GM13977 (cell line): ENCODE measurements around the gene OR2M2.

ENCODE experiments used
- DNase-seq: peaks from one replicate; pipeline ENCODE4 v3.0.0; 2012; ENCODE audit warnings: low spot score
- in situ Hi-C: fragments of 300-500 bp; cut with MboI; formaldehyde crosslinking; loops from one replicate; pipeline ENCODE4 v1.12.0; 2022; ENCODE audit warnings: low sequenced_read_pairs, low pct_unique_long_range_greater_than_20kb, mixed read lengths, inconsistent platforms; ENCODE audit not compliant: unreplicated experiment
- TF ChIP-seq, protein P1 (sequence below): IDR thresholded peaks from 2 replicates; pipeline ENCODE4 v1.5.1; 2012; ENCODE audit warnings: mild to moderate bottlenecking, control low read depth; ENCODE audit not compliant: insufficient read depth; ENCODE audit errors: extremely low read depth, missing control alignments

OR2M2 gene

DNA sequence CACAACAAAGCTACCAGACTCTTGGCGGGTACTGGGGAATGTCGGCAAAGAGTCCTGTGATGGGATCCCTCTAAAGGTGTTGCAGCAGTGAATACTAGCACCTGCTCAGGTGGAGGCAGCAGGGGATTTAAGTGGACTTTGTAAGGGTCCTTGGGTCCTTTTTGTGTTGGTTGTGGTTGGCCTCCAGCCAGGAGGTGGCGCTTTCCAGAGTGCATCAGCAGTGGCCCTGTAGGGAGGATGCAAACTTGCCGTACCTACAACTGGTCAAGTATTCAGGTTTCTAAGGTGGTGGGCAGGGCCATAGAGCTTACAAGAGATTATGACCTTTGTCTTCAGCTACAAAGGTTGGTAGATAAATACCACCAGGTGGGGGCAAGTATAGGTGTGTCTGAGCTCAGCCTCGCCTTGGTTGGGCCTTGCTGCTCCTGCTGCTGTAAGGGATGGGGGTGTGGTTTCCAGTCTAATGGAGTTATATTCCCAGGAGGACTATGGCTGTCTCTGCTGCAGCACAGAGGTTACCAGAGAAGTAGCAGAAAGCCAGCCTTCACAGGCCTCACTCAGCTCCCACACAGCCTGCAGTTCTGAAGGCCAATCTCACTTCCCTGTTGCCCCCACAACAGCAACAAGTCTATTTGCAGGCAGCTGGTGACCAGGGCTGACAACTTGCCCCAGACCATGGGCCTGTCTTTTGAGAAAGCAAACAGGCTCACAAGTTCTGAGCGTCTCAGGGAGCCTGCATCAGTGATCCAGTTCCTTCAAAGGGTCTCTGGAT, 22.4 kb upstream of the OR2M2 start:
- TF ChIP-seq, protein P1, sequence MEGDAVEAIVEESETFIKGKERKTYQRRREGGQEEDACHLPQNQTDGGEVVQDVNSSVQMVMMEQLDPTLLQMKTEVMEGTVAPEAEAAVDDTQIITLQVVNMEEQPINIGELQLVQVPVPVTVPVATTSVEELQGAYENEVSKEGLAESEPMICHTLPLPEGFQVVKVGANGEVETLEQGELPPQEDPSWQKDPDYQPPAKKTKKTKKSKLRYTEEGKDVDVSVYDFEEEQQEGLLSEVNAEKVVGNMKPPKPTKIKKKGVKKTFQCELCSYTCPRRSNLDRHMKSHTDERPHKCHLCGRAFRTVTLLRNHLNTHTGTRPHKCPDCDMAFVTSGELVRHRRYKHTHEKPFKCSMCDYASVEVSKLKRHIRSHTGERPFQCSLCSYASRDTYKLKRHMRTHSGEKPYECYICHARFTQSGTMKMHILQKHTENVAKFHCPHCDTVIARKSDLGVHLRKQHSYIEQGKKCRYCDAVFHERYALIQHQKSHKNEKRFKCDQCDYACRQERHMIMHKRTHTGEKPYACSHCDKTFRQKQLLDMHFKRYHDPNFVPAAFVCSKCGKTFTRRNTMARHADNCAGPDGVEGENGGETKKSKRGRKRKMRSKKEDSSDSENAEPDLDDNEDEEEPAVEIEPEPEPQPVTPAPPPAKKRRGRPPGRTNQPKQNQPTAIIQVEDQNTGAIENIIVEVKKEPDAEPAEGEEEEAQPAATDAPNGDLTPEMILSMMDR, result peak; percentile 12
- in situ Hi-C loops, result no loop called here
- DNase-seq, result no peak

DNA sequence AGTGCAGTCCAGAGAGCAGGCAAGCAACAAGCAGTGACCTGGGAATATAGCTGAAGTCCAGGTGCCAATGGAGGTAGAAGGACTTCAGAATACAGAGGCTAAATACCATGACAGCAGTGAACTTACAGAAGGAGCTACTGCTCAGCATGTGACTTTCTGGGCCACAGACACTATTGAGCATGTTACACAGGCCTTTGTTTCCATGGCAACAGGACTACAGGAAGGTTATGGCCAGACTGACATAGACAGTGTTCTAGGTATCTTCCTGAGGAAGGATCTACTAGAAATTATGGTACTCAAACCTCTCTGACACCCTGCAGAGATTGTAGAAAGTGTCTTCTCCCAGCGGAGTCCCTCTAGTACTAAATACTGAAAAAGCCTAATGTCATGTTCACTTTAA, 18.7 kb upstream of the OR2M2 start:
- no peak for DNase-seq
- in situ Hi-C loops, result no loop called here

DNA sequence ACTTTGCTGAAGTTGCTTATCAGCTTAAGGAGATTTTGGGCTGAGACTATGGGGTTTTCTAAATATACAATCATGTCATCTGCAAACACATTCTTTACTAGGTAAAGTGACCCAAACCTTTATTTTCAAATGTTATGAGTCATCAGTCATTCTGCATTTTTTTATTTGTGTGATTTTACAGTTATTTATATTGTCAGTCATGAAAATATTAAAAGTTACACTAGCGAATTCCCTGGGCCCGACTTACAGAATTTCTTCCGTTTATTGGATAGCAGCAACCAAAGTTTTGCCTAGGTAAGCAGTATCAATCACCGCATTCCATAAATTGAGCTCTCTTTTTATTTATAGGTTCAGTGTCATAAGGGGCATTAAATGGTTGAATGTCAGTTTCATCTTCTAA, 15.9 kb upstream of the OR2M2 start:
- in situ Hi-C loops, result no loop called here
- DNase-seq, result no peak
- TF ChIP-seq, protein P1, result no peak

More for the DNA sequence above, 18.7 kb upstream of the OR2M2 start:
- TF ChIP-seq, protein P1, result no peak

DNA sequence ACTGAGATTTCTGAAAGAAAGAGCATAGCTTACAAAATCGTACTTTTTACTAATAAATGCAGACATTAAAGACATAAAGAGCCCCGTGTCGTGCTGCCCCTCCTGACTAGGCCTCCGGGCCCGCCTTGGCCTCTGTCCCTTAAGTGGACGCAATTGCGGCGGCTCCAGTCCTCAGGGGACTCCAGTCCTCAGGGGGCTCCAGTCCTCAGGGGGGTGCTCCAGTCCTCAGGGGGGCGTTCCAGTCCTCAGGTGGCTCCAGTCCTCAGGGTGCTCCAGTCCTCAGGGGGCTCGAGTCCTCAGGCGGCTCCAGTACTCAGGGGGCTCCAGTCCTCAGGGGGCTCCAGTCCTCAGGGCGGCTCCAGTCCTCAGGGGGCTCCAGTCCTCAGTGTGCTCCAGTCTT, 10.6 kb upstream of the OR2M2 start:
- in situ Hi-C loops, result no loop called here
- no peak for DNase-seq
- TF ChIP-seq, protein P1, result no peak

DNA sequence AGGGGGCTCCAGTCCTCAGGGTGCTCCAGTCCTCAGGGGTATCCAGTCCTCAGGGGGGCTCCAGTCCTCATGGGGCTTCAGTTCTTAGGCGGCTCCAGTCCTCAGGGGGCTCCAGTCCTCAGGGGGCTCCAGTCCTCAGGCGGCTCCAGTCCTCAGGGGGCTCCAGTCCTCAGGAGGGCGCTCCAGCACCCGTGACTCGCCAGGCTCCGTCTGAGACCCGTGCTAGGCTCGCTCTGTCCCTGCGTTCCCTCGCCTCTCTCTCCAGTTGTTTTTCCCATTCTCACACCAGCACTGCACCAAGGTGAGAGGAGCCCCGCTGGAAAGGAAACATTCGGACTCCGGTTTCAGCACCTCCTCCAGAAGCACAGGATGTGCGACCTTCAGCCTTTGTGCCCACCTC, 9.4 kb upstream of the OR2M2 start:
- no peak for DNase-seq
- TF ChIP-seq, protein P1, result no peak
- in situ Hi-C loops, result no loop called here

DNA sequence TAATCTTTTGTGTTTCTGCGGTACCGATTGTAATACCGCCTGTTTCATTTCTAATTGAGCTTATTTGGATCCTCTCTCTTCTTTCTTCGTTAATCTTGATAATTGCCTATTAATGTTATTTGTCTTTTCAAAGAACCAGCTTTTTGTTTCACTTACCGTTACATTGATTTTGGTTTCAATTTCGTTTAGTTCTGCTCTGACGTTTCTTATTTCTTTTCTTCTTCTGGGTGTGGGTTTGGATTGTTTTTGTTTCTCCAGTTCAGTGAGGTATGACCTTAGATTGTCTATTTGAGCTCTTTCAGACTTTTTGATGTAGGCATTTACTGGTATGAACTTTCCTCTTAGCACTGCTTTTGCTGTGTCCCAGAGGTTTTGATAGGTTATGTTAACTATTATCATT, 9.4 kb downstream of the OR2M2 start:
- DNase-seq, result no peak
- in situ Hi-C loops, result no loop called here
- TF ChIP-seq, protein P1, result no peak

DNA sequence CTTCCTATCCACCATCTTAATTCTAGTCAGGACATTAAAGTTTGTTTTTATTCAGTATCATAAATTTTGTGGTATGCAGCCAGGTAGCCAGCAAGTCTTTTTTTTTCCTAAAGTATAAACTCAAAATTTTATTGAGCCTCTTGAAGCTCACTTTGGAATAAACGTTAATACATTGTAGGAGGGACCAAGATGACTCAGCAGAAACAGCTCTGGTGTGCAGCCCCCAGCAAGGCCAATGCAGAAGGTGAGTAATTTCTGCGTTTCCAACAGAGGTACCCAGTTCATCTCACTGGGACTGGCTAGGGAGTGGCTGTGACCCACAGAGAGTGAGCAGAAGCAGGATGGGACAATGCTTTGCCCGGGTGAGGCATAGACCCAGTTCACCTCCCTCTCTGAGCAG, 12.7 kb downstream of the OR2M2 start:
- in situ Hi-C loops, result no loop called here
- TF ChIP-seq, protein P1, result no peak
- DNase-seq, result no peak
